ENCODE measurements around the gene ZMYND8.

- no peak for TF ChIP-seq EZH2 (IDR thresholded peaks at IDR 0.05; ENCODE audit: insufficient read depth, poor library complexity, severe bottlenecking)
- no peak for TF ChIP-seq EZH2phosphoT487 (IDR thresholded peaks at IDR 0.05; ENCODE audit: insufficient read depth, low read depth)
Observed at GRCh38 chr20:47280668-47281067, 75.8 kb downstream of the ZMYND8 start.

Measured in GM23248 (cell line).